Activated CD4-positive, alpha-beta T cell treated with anti-CD3 and anti-CD28 coated beads, Interleukin-2, Interleukin-6, amounts not matched to agents 100 ng/mL and 50 ng/mL, durations not matched to agents 16 hours and 8 hours (primary cell): ENCODE results near the gene C11orf21.

Experiments
- DNase-seq: peaks from one replicate; pipeline ENCODE4 v3.0.0-alpha.2; 2020

Gene C11orf21

GRCh38 chr11:2258501-2259465 is 42.9 kb downstream of the C11orf21 start:
- no peak for DNase-seq

GRCh38 chr11:2256951-2257700 is 44.6 kb downstream of the C11orf21 start:
- DNase-seq, result no peak

- DNase-seq, result no peak
Observed at GRCh38 chr11:2256293-2256913, 45.3 kb downstream of the C11orf21 start.

- no peak for DNase-seq
Observed at GRCh38 chr11:2252018-2252417, 49.7 kb downstream of the C11orf21 start.

- DNase-seq, result no peak
Observed at GRCh38 chr11:2251138-2251537, 50.6 kb downstream of the C11orf21 start.

- no peak for DNase-seq
Observed at GRCh38 chr11:2250485-2250884, 51.2 kb downstream of the C11orf21 start.

GRCh38 chr11:2250041-2250440 is 51.7 kb downstream of the C11orf21 start:
- DNase-seq, result no peak

- DNase-seq, result no peak
Observed at GRCh38 chr11:2249189-2249916, 52.4 kb downstream of the C11orf21 start.

GRCh38 chr11:2248762-2249161 is 53.0 kb downstream of the C11orf21 start:
- no peak for DNase-seq

GRCh38 chr11:2248242-2248641 is 53.5 kb downstream of the C11orf21 start:
- no peak for DNase-seq

- no peak for DNase-seq
Observed at GRCh38 chr11:2247496-2247895, 54.2 kb downstream of the C11orf21 start.
